Endometrium (tissue), 2 donors: Measurements from ENCODE around the gene ADSS1.

Experiments used
- FAIRE-seq: peaks from 2 replicates; lab custom pipeline; 2012; peaks lifted over from hg19 to GRCh38; lab: Jason Lieb, UNC
- donor health status: control.
- donor health status: control.

Gene ADSS1

DNA sequence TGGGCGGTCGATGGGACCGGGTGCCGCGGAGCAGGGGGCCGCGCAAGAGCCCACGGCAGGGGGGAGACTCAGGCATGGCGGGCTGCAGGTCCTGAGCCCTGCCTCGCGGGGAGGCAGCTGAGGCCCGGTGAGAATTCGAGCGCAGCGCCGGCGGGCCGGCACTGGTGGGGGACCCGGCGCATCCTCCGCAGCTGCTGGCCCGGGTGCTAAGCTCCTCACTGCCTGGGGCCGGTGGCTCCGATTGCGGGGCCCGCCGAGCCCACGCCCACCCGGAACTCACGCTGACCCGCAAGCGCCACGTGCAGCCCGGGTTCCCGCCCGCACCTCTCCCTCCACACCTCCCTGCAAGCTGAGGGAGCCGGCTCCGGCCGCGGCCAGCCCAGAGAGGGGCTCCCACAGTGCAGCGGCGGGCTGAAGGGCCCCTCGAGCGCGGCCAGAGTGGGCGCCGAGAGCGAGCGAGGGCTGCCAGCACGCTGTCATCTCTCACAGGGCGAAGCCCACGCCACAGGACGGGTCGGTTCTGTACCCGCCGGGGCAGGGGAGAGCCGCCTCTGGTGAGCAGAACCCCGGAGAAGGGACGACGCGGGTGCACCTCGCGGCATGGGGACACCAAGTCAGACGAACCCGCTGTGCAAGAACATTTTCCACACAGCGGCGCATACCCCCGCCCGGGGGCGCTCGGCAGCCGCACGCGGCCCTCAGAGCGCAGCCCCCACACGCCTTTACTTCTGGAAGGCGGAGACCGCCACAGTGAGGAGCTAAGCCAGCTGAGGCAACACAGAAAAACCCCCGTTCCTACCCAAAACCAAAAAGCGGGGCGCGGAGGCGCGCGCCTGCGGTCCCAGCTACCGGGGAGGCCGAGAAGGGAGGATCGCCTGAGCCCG is 27.8 kb downstream of the ADSS1 start:
- no peak for FAIRE-seq

DNA sequence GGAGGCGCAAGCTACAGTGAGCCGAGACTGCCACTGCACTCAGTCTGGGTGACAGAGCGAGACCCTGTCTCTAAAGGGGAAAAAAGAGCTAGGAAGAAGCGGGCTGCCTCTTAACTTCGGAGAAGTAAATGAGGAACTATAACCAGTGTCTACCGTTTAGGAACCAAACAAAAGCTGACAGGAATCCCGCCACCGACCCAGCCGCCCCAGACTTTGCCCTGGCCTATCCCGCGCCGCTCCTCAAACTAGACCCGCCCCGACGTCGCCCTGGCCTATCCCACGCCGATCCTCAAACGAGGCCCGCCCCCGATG is 28.4 kb downstream of the ADSS1 start:
- no peak for FAIRE-seq

DNA sequence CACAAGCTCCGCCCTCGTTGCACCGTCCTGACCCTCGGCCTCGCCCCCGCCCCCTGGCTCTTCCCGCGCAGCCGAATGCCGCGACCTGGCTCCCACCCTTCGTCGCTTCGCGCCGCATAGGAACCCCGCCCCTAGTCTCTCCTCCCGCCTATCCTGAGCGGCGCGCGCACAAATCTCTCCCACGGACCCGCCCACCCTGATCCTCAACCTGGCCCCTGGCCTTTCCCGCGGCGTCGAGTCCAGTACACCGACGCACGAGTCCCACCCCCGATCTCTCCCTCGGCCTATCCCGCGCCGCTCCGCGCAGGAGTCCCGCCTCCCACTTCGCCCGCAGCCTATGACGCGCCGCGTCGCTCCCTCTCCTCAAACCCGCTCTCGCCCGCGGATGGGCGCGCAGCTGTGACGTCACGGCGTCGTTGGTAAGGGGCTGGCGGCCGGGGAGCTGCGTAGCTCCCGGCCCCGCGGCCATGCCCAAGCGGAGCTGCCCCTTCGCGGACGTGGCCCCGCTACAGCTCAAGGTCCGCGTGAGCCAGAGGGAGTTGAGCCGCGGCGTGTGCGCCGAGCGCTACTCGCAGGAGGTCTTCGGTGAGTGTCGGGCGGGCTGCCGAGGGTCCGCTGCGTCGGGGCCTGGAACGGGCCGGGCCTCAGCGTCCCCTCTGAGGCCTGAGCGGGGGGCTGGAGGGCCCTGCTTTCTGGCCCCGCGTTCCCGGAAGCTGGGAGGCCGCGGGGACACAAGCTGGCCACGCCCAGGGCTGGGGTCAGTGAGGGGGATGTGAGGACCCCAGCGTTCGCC is 28.9 kb downstream of the ADSS1 start, which contains the start of gene SIVA1:
Gene SIVA1, plus strand, starts transcription at position 413 of the 793 bp plus-strand sequence. Its CDS starts 55 bp downstream, at position 468.
- FAIRE-seq, result peak; percentile 94

DNA sequence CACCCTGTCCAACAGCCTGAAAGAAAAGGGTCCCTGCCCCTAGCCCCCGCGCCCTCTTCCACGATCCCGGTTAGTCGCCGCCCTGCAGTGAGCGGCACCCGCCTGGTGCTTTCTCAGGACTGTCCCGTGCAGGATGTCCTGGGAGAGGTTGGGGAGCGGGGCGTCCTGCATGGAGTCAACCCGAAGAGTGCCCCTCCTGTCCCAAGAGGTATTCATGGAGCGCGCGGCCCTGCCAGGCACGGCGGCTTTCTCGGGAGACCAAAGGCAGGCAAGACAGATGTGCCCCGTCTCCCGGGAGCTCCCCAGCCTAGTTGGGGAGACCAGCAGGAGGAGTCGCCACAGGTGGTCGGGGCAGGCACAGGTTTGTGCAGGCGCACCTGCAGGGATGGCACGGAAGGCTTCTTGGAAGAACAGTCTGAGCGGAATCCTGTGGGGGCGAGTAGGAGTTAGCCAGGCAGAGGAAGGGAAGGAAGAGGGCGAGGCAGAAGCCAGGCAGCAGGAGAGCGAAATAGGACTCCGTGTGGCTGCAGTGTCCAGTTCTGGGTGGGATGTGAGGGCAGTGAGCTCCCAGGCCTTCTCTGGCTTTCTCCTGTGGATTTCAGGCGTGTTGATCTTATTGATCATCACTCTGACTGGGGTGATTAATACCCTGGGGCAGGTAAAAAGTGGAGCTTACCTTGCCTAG is 29.6 kb downstream of the ADSS1 start:
- no peak for FAIRE-seq

DNA sequence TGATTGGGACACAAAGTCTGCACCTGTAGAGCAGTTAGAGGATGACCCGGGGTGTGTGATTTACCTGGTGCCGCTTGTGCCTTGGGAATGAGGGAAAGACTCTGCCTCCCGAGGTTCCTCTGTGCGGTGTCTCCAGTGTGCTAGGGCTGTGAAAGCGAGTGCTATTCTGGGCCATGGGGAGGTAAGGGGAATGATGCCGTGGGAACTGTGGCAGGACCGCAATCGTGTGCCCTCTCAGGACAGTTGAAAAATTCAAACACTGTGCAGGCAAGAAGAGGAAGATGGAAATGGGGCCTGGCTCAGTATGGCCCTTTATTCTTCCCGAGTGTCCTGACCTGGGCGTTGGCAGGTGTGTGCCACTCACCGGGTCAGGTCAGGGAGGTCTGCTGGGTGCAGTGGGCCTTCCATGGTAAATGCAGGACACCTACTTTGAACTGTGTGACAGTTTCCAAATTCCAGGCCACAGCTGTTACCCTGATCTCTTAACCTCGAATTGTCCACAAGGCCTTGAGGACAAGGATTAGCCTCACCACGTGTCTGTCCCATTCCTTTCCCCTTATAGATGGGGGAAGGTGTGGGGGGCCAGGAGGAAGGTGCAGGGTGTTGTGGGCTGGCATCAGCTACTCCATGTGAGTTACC is 30.3 kb downstream of the ADSS1 start:
- no peak for FAIRE-seq

DNA sequence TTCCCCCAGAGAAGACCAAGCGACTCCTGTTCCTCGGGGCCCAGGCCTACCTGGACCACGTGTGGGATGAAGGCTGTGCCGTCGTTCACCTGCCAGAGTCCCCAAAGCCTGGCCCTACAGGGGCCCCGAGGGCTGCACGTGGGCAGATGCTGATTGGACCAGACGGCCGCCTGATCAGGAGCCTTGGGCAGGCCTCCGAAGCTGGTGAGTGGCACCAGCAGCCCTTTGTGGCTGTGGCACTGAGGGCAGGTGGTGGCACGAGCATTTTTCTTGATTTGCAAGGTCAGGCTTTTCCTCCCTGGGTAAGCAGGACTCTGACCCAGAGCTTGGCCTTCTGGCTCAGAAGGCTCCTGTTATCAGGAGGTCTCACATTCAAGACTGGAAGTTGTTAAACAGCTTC is 31.6 kb downstream of the ADSS1 start:
- no peak for FAIRE-seq

DNA sequence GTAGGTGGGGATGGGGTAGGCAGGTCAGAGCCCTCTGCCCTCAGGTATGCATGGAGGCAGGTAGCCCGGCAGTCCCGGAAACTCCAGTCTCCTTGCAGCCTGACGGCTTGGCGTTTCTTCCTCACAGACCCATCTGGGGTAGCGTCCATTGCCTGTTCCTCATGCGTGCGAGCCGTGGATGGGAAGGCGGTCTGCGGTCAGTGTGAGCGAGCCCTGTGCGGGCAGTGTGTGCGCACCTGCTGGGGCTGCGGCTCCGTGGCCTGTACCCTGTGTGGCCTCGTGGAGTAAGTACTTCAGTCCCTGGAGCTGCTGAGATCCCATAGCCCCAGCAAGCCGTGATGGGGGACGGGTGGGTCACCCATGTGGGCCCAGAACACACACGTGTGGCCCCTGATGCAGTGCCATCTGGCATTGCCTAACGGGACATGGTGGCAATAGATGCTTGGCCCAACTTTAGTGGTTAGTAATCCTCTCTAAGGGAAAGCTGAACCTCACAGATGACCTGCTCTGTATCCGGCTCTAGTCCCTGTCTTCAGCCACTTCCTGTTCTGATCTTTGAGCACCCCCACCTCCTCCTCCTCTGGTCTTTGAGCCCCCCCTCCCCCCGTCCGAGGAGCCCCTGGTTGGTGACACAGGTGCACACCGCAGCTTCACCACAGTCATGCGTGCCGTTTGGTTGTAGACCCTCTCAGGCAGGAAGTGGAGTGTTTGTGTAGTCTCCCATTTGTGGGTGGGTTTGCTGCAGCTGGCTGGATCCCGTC is 32.6 kb downstream of the ADSS1 start:
- no peak for FAIRE-seq

DNA sequence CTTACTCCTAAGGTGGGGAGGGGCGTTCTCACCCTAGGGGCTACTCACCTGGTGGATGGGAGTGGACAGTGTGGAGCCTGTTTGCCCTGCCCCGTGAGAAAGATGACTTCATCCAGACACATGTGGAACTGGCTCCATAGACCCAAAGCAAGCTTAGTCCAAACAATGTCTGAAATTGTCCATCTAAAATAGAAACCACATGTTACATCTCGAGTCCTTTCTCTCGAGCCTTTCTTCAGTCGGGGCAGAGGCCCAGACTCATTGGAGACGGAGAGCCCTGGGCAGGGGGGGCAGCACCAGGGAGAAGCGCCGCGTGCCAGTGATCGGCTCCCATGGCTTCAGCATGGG is 33.2 kb downstream of the ADSS1 start:
- no peak for FAIRE-seq

DNA sequence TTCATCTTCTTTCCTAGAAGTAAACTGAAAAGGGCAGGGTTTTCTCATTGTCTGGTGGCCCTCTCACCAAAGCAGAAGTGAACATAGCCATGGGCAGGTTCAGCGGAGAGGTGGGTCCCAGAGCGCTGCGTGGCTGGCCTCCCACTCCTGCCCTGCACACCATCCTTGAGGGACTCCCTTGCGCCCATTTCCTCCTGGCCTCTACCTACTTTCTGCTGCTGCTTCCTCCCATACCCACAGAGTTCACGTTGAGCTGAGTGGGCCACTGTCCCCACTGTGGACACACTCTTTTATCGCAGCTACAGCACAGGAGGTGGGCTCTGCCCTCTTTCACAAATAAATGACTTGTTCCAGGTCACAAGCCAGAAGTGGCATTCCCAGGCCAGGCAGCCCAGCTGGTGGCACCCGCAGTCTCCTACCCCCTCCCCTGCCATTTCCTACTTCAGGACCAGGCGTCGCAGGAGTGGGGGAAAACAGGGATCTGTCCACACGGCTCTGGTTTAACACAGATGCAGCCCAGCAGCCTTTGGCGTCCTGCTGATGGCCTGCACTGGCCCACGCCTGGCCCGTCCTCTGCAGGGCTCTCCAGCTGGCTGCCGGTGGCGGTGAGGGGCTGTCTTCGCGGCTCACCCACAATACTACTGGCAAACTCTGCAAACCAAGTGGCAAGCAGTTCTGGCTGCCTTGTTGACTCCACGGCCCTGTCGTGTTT is 33.8 kb downstream of the ADSS1 start:
- FAIRE-seq, result no peak

DNA sequence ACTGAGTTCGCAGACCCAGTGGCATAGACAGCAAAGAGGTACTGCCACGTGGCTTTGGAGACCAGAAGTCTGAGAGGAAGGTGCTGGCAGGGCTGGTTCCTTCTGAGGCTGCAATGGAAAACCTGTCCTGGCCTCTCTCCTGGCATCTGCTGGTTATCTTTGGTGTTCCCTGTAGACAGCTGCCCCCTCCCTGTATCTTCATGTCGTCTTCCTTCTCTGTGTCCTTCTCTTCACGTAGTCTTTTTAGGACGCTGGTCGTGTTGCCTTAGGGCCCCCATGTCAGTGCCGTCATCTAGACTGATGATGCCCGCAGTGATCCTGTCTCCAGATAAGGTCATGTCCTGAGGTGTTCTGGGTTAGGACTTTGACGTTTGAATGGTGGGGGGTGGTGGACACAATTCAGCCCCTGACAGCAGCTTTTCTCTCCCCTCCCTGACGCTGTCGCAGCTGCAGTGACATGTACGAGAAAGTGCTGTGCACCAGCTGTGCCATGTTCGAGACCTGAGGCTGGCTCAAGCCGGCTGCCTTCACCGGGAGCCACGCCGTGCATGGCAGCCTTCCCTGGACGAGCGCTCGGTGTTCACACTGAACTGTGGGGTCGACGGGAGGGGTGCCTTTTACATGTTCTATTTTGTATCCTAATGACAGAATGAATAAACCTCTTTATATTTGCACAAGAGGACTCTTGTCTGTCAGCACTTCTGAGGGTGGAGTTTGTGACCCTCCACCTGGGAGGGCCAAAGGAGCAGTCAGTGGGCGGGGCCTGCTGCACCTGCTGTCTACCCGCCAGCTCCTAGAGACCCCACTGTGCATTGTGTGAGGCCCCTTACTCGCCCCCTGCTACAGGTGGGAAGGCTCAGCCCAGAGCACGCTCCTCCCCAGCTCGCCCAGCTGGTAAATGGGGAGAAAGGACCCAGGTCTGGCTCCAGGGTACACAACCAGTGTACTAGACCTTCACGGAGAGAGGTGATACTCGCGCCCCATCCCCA is 35.2 kb downstream of the ADSS1 start:
- no peak for FAIRE-seq

DNA sequence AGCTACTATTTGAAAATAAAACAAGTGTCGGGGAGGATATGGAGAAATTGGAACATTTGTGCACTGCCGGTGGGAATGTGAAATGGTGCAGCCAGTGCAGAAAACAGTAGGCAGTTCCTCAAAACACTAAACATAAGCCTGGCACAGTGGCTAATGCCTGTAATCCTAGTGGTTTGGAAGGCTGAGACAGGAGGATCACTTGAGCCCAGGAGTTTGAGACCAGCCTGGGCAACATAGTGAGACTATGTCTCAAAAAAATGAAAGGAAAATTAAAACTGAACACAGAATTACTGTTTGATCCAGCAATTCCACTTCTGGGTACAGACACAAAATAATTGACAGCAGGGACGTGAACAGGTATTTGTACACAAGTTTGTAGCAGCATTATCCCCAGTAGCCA is 41.5 kb downstream of the ADSS1 start:
- FAIRE-seq, result no peak

DNA sequence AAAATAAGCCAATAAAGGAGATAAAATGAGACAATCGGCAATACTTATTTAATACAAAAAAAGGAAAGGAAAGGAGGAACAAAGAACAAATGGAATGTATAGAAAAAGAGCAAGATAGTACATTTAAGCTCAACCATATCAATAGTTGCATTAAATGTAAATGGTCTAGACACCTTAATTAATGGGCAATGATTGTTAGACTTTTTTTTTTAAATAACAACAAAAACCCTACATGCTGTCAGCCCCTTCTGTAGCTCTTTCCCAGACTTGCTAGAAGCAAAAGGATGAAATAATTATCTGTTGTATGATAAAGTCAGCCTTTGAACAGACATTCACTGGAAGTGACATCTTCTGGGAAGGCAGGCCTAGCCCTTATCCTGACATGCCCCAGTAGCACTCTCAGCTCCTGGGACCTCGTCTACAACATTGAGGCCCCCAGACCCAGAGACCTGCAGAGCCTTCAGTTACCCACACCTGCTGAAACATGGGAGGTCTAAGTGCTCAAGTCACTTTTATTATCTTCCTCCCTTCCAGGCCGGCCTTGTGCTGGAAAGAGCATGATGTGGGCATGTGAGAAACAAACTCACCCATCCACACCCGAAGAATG is 42.3 kb downstream of the ADSS1 start:
- FAIRE-seq, result no peak

DNA sequence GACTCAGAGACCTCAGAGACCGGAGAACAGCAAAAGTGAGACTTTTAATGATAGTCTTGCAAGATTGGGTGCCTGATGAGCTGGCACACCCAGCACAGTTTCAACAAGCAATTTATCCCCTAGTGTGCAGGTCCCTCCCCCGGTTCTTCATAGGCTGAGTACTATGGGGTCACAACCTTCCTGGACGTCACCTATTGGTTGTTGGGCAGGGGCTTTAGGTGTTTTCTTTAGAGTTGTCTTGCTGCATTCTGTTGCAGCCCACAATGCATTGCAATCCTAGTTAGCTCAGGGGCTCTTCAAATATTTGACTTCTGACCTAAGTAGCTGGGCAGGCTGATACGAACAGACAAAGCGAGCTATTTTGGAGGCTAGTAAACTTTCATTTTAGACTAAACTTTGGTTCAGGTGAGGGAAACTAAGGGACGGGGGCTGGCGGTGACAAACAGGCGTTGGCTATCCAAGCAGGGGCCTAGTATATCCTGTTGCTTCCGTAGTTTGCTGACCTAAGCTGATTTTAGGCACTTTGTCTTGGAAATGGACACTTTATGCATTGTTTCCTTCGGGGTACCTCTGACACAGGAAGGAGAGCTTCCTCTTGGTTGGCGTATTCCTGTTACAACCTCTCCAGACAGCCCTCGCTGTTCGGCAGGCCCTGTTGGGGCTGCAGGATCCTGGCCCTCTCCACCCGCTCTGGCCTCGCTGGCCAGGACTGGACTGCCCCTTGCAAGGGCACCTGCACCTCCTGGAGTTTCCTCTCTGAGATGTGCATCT is 43.0 kb downstream of the ADSS1 start:
- FAIRE-seq, result no peak

DNA sequence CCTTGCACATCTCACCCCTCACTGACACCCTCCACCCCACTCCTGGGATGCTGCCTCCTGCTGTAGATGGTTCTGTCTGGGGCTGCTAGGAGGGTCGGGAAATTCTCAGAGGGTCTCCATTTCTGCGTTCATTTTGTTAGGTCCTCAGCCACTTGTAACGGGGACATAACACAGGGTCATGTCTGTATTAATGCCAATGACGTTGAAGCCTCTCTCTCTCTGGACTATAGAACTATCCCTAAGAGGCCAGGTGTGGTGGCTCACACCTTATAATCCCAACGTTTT is 43.5 kb downstream of the ADSS1 start:
- FAIRE-seq, result no peak

DNA sequence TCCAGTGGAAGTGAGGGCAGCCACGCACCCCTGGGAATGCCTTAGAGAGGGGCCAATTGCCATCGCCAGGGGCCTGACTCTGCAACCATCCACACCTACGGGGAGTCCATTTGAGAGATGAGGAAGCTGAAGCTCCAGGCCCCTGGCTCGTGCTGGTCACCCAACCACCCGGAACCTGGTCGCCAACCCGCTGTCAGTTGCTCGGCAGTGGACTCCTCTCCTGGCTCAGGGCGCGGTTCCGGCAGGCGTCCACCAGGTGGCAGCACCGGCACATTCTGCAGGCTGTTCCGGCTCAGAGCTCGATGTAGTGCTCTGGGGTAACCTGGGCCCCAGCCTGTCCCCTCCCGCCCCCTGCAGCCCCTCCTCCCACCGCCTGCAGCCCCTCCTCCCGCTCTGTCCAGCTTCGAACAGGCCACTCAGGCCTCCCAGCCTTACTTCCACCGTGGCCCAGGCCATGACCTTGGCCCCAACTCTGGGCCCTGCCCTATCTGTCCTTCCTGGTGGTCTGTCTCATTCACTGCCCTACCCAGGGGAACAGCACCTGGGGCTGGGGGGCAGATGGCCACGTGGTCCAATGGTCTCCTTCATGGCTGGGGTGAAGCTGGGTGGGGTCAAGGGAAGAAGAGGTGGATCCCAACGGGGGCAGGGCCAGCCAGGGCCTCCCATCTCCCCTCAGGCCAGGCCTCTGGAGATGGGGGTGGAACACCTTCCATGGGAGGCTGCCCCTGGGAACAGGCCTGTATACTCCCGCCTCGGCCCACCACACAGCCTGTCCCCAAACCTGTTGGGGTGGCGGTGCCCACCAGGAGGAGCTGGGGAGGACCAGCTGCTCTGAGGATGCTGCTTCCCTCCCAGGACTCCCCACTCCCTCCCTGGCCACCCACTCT is 44.7 kb downstream of the ADSS1 start:
- FAIRE-seq, result no peak

DNA sequence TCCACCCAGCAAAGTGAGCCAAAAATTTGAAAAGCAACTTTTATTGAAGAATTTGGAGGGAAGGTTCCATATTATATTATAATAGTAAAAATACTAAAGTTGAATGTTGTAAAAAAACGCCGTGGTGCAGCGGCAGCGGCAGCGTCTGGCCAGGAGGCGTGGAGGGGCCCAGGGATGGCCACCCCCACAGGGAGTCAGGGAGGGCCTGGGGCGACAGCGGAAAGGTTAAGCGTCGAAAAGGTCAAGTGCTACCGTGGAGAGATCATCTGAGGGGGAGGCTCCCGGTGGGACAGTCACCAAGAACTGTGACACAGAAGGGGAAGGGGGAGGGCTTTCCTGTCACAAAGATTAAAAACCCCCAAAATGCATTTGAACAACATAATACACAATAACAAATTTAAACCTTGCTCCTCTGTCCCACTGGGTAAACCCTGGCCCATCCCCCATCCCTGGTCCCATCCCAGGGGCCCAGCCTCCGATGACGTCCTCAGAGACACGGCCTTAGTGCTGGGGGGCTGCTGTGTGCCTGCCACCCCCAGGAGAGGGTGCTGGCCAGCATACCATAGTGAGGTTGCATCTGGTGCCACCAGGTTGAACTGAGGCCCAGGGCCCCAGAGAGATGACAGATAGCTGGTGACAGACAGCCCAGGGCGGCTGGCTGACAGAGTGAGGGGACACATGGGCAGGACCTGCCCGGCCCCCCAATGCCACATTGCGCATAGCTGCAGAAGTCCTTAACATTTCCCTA is 45.5 kb downstream of the ADSS1 start:
- FAIRE-seq, result no peak

DNA sequence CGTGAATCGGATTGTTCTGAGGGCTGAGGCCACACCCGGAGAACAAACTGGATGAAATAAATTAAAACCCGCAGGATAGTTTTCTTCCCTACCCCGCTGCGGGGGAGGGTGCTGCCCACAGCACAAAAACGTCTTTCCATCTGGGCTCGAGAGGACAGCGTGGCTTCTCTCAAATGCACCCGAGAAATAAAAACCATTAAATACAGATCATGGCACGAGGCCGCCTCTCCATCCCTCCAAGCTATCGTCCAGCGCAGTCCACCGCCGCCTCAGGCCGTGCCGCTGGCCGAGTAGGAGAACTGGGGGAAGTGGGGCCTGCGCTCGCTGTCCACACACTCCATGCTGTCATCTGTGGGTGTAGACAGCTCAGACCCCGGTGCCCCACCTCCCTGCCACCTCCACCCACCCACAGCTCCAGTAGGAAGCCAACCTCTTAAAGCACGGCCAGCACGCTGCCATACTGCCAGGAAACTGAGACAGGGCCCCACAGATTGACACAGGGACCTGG is 46.1 kb downstream of the ADSS1 start:
- no peak for FAIRE-seq
